Colonic mucosa (tissue), 4 donors: ENCODE results near the gene MAP2. TPM values are rescaled to one million over a fixed set of nuclear protein-coding genes. Genes with fewer than 3 reads are reported as not detected.
"Not testable (repeated sequence)": the region's sequence is repeated elsewhere in the genome, so short reads cannot be mapped to it uniquely, and the experiment has no call there.

ENCODE experiments used
- DNase-seq: peaks from one replicate; pipeline ENCODE4 v3.0.0-alpha.2; 2020
- H3K27ac ChIP-seq: fragments of 200-600 bp; one replicate; pipeline ENCODE4 v1.8.0; 2021
- H3K27me3 ChIP-seq: fragments of 200-600 bp; one replicate; pipeline ENCODE4 v1.8.0; 2021
- H3K36me3 ChIP-seq: fragments of 200-600 bp; one replicate; pipeline ENCODE4 v1.8.0; 2021
- H3K4me1 ChIP-seq: fragments of 200-600 bp; one replicate; pipeline ENCODE4 v1.8.0; 2021; ENCODE audit warnings: mild to moderate bottlenecking
- H3K4me3 ChIP-seq: fragments of 200-600 bp; one replicate; pipeline ENCODE4 v1.8.0; 2021
- H3K9ac ChIP-seq, 2 donors: one replicate each; pipeline ENCODE4 v1.7.0; 2013; ENCODE audit warnings: control low read depth in 2 of 2, low read depth in 2 of 2, low read length in 2 of 2
- H3K9me3 ChIP-seq: fragments of 200-600 bp; one replicate; pipeline ENCODE4 v1.8.0; 2021
- CTCF ChIP-seq: fragments of 200-600 bp; IDR thresholded peaks from one replicate; pipeline ENCODE4 v1.8.0; 2022; ENCODE audit warnings: antibody characterized with exemption, mild to moderate bottlenecking
- intact Hi-C: fragments of 100-400 bp; cut with DNase I; formaldehyde crosslinking; loops from one replicate; pipeline ENCODE4 v1.14.1; 2022
- total RNA-seq, 2 donors: library from RNA; stranded (reverse); fragmentation: NEBNext Ultra II Directional in 1 of 2; extraction: Animal tissue kit (Norgen Biotek cat#: 25700) in 1 of 2; gene quantifications; one replicate each; pipeline ENCODE4 v1.2.1, GENCODE V29; 2021
- donor health status: healthy.
- donor health status: DM: no; HTN: no; CAD: no.
- donor health status: DM: no; HTN: no; CAD: no.

Gene MAP2
- total RNA-seq, 2 donors from 2014 or later = 0.84 to 1.4 TPM

GRCh38 chr2:209584472-209584871, 160.6 kb downstream of the MAP2 start:
- H3K4me3 ChIP-seq = no peak overlapping the region
- intact Hi-C loops = no loop called here
- DNase-seq = no peak
- H3K36me3 ChIP-seq = no peaks in the 10 kb centered on the region
- H3K9ac ChIP-seq = no peak overlapping the region
- no peak for TF ChIP-seq CTCF
- H3K9me3 ChIP-seq = no peaks in the 10 kb centered on the region
- no peaks in the 10 kb centered on the region for H3K27me3 ChIP-seq
- H3K27ac ChIP-seq = no peak overlapping the region
- no peaks in the 10 kb centered on the region for H3K4me1 ChIP-seq

GRCh38 chr2:209584915-209585314, 161.1 kb downstream of the MAP2 start:
- Histone ChIP-seq H3K9ac (no peak overlapping the region), H3K27me3 (no peaks in the 10 kb centered on the region), H3K4me3 (no peak overlapping the region), H3K9me3 (no peaks in the 10 kb centered on the region), H3K4me1 (no peaks in the 10 kb centered on the region), H3K36me3 (no peaks in the 10 kb centered on the region), H3K27ac (no peak overlapping the region)
- DNase-seq = no peak
- intact Hi-C loops = no loop called here
- TF ChIP-seq CTCF = no peak

GRCh38 chr2:209591021-209591420, 167.2 kb downstream of the MAP2 start:
- intact Hi-C loops = no loop called here
- Histone ChIP-seq H3K27ac (no peak overlapping the region), H3K4me1 (no peaks in the 10 kb centered on the region), H3K36me3 (no peaks in the 10 kb centered on the region), H3K4me3 (no peak overlapping the region), H3K9ac (no peak overlapping the region), H3K9me3 (no peaks in the 10 kb centered on the region), H3K27me3 (no peaks in the 10 kb centered on the region)
- no peak for TF ChIP-seq CTCF
- no peak for DNase-seq

- H3K36me3 ChIP-seq = no peaks in the 10 kb centered on the region
- intact Hi-C loops = no loop called here
- H3K27me3 ChIP-seq = no peaks in the 10 kb centered on the region
- no peaks in the 10 kb centered on the region for H3K9me3 ChIP-seq
- no peak for TF ChIP-seq CTCF
- H3K27ac ChIP-seq = no peak overlapping the region
- H3K4me1 ChIP-seq = no peaks in the 10 kb centered on the region
- H3K9ac ChIP-seq = no peak overlapping the region
- DNase-seq = no peak
- no peak overlapping the region for H3K4me3 ChIP-seq
These were observed 168.3 kb downstream of the MAP2 start for GRCh38 chr2:209592106-209592505.

- Histone ChIP-seq H3K27ac (no peak overlapping the region), H3K4me3 (no peak overlapping the region), H3K9ac (no peak overlapping the region), H3K36me3 (no peaks in the 10 kb centered on the region), H3K4me1 (no peaks in the 10 kb centered on the region), H3K27me3 (no peaks in the 10 kb centered on the region), H3K9me3 (no peaks in the 10 kb centered on the region)
- intact Hi-C loops = no loop called here
- no peak for DNase-seq
- no peak for TF ChIP-seq CTCF
These were observed 170.1 kb downstream of the MAP2 start for GRCh38 chr2:209593930-209594329.

- DNase-seq = no peak
- Histone ChIP-seq H3K27ac (no peak overlapping the region), H3K27me3 (no peaks in the 10 kb centered on the region), H3K4me3 (no peak overlapping the region), H3K36me3 (no peaks in the 10 kb centered on the region), H3K4me1 (no peaks in the 10 kb centered on the region), H3K9me3 (no peaks in the 10 kb centered on the region), H3K9ac (no peak overlapping the region)
- intact Hi-C loops = no loop called here
- TF ChIP-seq CTCF = no peak
These were observed 172.4 kb downstream of the MAP2 start for GRCh38 chr2:209596262-209596661.

GRCh38 chr2:209598227-209598626, 174.4 kb downstream of the MAP2 start:
- intact Hi-C loops, H3K27me3 ChIP-seq, DNase-seq, H3K27ac ChIP-seq, H3K9me3 ChIP-seq, H3K9ac ChIP-seq, H3K4me1 ChIP-seq, H3K4me3 ChIP-seq, H3K36me3 ChIP-seq: not testable (repeated sequence)
